ENCODE measurements around the gene GRIN1.
A peak's percentile ranks its signal among the peaks of the same experiment; 100 is the strongest.
"Not testable (repeated sequence)": the region's sequence is repeated elsewhere in the genome, so short reads cannot be mapped to it uniquely, and the experiment has no call there.

GRIN1 gene

GRCh38 chr9:137129456-137130175 is 9.3 kb upstream of the GRIN1 start:
- DNase-seq = peak; percentile 89

GRCh38 chr9:137130176-137130755 is 8.7 kb upstream of the GRIN1 start:
- no peak for DNase-seq

- DNase-seq = no peak
Observed at GRCh38 chr9:137134191-137134590, 4.8 kb upstream of the GRIN1 start.

- not testable (repeated sequence) for DNase-seq
Observed at GRCh38 chr9:137135154-137135553, 3.8 kb upstream of the GRIN1 start.

GRCh38 chr9:137136261-137136880 is 2.6 kb upstream of the GRIN1 start:
- no peak for DNase-seq

- DNase-seq = no peak
Observed at GRCh38 chr9:137136881-137137607, 1.9 kb upstream of the GRIN1 start.

GRCh38 chr9:137138058-137138721 is 764 bp upstream of the GRIN1 start:
- DNase-seq = no peak

- no peak for DNase-seq
Observed at GRCh38 chr9:137139468-137140150, 655 bp downstream of the GRIN1 start.

GRCh38 chr9:137140151-137141012 is 1.4 kb downstream of the GRIN1 start:
- DNase-seq = no peak

- no peak for DNase-seq
Observed at GRCh38 chr9:137141050-137141810, 2.3 kb downstream of the GRIN1 start.

GRCh38 chr9:137141976-137142936 is 3.3 kb downstream of the GRIN1 start:
- no peak for DNase-seq

- no peak for DNase-seq
Observed at GRCh38 chr9:137143459-137143858, 4.5 kb downstream of the GRIN1 start.

- no peak for DNase-seq
Observed at GRCh38 chr9:137145731-137146526, 7.0 kb downstream of the GRIN1 start.

- no peak for DNase-seq
Observed at GRCh38 chr9:137146527-137146918, 7.6 kb downstream of the GRIN1 start.

GRCh38 chr9:137147091-137147792 is 8.3 kb downstream of the GRIN1 start:
- DNase-seq = no peak

- no peak for DNase-seq
Observed at GRCh38 chr9:137147793-137148160, 8.8 kb downstream of the GRIN1 start.

GRCh38 chr9:137148242-137148641 is 9.3 kb downstream of the GRIN1 start:
- no peak for DNase-seq

- DNase-seq = no peak
Observed at GRCh38 chr9:137148661-137149060, 9.7 kb downstream of the GRIN1 start.
